Breast epithelium (tissue), 3 donors: Measurements from ENCODE around the gene SHB.

Experiments
- CTCF ChIP-seq, 3 donors: fragments of 450-650 bp; IDR thresholded peaks; one replicate each; pipeline ENCODE4 v1.5.1; 2016 to 2017; ENCODE audit warnings: antibody characterized with exemption in 3 of 3, mild to moderate bottlenecking in 3 of 3, moderate library complexity in 3 of 3
- POLR2A ChIP-seq: fragments of 450-650 bp; IDR thresholded peaks from one replicate; pipeline ENCODE4 v1.6.1; 2016; ENCODE audit warnings: antibody characterized with exemption, mild to moderate bottlenecking, moderate library complexity
- POLR2AphosphoS5 ChIP-seq, 3 donors: sonication (generic); formaldehyde crosslinking; IDR thresholded peaks; one replicate each; pipeline ENCODE4 v1.6.1; 2017; ENCODE audit warnings: antibody characterized with exemption in 3 of 3

GRCh38 chr9:37944671-37945481 lies 124.2 kb downstream of the SHB start:
- TF ChIP-seq CTCF (IDR thresholded peaks at IDR 0.05) (no peak), POLR2A (no peak), POLR2AphosphoS5 (IDR thresholded peaks at IDR 0.05) (no peak)
